NCI-H1694 (cell line): ENCODE results near the gene SLC43A2.

ENCODE experiments used
- DNase-seq: peaks from one replicate; lab custom pipeline; 2025; lab: John Stamatoyannopoulos, UW

The SLC43A2 gene

GRCh38 chr17:1643999-1644492 is 15.4 kb upstream of the SLC43A2 start:
- DNase-seq, result no peak

DNA sequence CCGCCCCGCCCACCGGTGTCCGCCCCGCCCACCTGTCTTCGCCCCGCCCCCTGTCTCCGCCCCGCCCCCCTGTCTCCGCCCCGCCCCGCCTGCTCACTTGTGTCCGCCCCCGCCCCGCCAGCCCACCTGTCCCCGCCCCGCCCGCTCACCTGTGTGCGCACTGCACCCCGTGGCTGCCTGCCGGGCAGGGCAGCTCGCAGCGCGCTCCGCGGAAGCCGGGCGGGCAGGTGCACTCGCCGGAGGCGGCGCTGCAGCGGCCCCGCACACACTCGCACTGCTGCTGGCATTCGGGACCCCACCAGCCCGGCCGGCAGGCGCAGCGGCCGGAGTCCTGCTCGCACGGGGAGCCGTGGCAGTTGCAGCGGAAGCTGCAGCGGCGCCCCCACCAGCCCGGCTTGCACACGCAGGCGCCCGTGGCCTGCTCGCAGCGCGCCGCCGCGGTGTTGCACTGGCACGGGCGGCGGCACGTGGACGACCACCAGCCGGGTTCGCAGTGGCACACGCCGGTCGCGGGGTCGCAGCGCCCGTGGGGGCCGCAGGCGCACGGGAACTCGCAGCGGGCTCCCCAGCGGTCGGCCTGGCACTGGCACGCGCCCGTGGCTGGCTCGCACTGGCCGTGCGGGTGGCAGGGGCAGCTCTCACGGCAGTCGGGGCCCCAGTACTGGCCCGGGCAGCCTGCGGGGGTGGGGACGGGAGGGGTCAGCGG is 14.8 kb upstream of the SLC43A2 start:
- no peak for DNase-seq

- DNase-seq, result no peak
Observed at GRCh38 chr17:1641065-1641403, 12.4 kb upstream of the SLC43A2 start.

GRCh38 chr17:1640329-1641064 is 11.9 kb upstream of the SLC43A2 start:
- DNase-seq, result no peak

GRCh38 chr17:1639549-1640180 is 11.0 kb upstream of the SLC43A2 start:
- no peak for DNase-seq

DNA sequence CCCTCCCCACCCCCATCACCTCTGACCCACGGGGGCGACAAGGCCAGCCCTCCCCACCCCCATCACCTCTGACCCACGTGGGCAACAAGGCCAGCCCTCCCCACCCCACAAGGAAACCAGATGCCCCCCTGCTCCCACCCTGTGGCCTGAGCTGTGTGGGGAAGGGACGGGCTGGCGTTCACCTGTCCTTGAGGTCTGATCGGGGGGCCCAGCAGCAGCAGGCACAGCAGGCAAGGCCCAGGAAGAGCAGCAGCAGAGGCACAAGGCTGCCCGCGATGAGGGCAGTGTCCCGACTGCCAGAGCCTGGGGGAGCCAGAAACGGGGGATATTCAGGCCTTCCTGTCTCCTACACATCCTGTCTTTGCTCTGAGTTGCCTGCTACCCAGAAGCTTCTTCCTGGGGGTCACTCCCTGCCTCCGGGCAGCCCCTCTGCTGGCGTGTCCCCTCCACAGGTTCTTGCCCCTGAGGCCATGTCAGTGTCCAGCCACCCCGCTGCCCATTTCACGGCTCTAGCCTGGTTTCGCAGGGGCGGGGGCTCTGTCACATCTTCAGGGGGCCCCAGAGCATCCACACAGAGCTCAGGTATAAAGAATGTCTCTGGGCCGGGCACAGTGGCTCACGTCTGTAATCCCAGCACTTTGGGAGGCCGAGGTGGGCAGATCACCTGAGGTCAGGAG is 10.1 kb upstream of the SLC43A2 start:
- DNase-seq, result no peak

- no peak for DNase-seq
Observed at GRCh38 chr17:1638171-1638590, 9.5 kb upstream of the SLC43A2 start.

DNA sequence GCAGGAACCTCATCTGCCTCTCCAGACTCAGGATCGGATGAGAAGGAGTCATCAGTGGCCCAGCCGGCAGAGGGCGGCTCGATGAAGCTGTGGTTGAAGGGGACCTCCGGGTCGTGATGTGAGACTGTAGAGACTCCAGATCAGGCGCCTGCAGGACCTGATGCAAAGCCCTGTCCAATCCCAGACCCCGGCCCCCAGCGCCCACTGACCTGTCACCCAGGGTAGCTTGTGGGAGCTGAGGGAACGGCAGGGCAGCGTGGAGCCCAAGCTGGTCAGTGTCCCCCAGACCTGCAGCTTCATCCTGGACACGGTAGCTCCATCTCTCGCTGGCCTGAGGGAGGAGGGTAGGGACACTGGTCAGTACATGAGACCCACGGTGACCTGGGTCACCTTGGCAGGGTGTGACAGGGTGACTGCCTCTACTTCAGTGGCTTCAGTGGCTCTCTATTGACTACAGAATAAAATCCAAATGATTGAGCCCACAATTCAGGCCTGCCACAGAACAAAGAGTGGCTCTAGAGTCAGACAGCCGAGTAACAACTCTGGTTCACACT is 8.2 kb upstream of the SLC43A2 start:
- DNase-seq, result no peak

GRCh38 chr17:1635675-1636465 is 7.2 kb upstream of the SLC43A2 start:
- no peak for DNase-seq

DNA sequence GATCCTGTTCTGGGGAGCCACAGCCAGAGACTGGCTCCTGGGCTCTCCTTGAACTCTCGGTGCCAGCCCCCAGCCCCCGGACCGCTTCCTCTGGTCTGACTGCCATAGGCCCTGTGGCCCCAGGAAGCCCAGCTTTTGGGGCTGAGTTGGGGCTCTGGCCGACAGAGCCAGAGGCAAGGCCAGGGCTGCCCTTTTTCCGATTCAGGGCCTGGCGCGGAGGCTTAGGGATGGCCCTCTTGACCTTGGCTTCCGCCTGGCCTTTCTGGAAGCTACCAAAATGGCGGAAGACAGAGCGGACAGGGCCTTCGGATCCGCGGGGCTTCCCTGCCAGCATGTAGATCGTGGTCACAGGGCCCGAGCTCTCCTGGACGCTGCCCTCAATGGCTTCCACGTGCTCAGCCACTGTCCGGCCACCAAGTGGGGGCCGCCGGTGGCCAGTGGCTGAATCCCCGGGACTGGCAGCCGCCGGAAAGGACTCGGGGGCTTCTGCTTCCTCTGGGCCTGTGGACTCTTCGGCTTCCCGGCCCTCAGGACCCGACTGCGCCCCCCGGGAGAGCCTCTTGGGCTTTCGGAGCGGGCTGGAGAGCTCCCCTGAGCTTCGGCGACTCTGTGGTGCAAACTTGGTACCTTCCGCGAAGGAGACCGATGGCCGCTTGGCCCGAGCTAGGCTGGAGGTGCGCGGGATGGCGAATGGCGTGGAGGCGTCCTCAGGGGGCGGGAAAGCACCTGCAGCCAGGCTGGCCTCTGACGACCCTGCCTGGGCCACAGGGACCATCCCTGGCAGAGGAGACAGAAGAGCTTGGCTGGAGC is 6.4 kb upstream of the SLC43A2 start:
- no peak for DNase-seq

DNA sequence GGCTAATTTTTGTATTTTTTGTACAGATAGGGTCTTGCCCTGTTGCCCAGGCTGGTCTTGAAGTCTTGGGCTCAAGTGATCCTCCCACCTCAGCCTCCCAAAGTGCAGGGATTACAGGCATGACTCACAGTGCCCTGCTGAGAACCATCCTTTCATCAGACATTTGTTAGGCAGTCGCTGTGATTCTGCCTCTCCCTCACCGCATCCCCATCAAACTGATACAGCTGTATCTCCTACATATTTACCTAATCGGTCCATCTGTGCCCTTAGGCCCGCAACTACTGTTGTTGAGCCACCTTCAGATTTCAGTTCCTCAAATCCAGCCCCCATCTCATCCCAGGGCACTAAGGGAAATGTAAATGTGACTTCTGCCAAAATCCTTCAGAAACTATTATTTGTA is 2.0 kb upstream of the SLC43A2 start:
- DNase-seq, result no peak

DNA sequence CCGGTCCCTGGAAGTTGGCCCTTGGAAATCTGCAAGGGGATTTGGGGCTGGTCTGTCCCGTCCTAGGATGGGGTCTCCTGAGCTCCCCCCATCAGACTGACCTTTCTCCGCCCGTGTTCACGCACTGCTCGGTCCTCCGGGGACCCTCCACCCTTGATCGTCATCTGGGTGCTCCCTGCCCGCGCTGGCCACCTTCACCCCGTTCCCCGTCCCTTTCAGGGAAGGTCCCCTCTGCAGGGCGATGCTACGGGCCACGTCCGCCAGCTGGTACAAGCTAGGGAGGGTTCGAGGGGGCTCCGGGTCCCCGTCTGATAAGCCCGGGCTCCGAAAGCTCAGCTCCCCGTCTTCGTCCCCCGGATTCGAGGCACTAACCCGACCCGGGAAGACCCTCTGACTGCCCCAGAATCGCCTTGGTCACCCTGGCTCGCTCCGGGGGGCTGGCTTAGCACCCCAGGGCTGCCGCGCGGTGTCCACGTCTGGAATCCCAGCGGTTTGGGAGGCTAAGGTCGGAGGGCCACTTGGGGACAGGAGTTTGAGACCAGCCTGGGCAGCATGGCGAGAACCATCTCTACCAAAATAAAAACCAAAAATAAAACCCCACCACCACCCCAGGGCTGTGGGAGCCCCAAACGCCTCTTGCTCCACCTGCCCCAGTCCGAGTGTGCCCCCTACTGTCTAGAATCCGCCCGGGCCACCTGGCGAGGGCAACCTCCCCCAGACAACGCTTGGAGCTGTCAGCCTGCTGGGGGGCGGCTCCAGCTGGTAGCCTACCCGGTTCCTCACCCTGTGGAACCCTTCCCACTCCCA is 1.1 kb upstream of the SLC43A2 start:
- peak; percentile 37 for DNase-seq

DNA sequence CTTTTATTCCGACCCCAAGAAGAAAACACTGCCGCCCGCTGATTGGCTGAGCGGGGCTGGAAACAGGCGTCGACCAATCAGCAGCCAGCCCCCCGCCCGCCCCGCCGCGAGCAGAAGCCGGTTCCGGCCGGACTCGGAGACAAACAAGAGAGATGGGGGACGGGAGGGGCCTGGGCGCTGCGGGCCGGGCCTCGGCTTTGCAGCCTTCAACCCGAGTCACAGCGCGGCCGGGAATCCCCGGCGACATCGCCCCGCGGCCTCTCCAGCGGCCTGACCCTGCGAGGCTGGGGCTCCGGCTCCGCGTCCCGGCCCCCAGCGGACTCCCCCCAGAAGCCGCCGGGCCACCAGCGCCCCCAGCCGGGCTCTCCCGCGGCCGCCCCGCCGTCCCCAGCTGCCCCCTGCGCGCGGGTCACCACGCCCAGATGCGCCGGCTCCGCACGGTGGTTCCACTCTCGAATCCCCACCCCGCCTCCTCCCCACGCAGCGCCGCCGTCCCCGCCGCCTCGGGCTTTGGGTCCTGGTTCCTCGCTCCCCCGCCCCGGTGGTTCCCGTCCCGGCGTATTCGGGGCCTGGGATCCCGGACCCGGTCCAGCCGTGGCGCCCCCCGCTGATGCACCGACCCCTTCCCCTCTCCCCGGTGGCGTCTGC is 346 bp upstream of the SLC43A2 start:
- DNase-seq, result peak; percentile 85

DNA sequence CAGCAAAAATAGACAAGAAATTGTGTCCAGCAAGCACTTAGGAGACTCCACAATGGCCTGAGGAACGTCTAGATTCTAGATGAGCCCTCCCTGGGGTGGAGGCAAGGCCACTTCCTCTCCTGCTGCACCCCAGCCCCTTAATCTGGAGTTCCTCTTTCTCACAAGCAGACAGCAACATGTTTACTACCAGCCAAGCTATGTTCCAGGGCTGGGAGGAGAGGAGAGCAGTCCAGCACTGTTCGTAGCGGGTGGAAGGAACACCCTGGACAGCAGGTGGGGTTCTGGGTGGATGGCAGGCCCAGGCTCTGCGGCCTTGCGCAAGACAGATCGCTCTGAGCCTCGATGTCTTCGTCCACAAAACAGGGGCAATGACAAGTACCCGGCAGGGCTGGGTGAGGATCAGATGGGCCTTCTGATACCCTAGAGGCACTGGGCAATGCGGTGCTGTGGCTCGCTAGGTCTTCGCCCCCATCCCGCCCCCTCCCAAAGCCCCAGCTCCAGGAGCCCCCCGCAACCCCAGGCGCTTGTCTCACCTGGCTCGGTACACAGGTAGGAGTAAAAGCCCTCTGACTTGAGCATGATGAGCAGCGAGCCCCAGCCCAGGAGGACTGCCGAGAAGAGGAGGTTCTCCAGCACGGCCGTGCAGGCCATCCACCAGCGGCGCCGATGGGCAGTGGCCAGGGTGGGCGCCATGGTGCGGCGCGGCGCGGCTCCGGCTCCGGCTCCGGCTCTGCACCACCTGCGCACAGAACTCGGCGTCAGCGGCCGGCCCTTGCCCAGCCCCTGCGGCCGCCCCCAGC is 1.3 kb downstream of the SLC43A2 start:
- no peak for DNase-seq

DNA sequence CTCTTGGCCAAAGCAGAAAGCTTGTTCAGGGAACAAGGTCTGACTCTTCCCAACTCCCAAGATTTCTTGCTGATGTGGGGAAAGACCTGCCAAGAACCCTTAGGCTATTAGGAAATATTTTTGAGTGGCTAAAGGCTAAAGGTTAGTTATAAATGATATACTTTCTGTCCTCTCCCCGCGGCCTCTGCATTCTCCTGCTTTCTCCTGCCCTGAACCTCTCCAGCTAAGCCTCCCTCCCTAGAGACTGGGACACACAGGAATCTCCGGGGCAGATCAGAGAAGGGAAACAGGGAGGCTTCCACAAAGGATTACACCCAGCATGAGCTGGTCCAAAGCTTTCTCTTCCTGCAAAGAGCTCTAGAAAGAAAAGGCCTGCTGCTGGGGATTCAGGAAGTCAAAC is 2.3 kb downstream of the SLC43A2 start:
- DNase-seq, result no peak

DNA sequence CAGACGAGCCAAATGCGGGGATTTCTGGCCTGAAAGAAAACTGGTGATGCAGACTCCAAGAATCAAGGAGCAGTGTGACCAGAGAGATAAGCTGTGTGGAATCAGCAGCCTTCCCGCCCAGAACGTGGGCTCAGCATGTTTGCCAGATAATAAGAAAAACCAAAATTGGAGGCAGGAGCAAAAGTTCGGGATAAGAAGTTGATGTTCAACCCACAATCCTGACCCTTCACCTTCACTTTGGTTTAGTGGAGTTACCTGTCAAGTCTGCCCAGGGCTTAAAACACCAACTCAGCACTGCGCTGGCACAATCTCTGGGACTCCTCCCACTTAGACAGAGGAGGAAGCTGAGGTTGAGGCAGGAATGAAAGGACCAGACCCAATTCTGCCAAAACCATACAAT is 3.1 kb downstream of the SLC43A2 start:
- DNase-seq, result no peak

DNA sequence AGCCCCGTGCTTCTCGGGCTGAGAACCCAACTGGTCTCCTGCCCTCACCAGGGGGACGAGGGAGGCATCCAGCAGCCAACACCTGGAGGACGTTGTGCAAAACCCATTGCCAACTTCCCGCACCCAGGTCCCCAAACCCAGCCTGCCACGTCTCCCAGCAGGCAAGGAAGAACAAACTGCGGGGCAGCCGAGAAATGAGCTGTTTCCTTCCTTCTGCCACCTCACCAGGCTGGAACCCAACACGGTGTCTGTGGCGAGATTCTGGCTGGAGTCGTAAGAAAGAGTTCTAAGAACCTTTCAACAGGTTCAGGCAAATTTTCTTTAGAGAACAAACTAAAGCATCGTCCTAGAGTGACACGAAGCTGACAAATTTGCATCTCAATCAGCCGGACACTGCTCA is 3.6 kb downstream of the SLC43A2 start:
- DNase-seq, result no peak

GRCh38 chr17:1624650-1625049 is 4.0 kb downstream of the SLC43A2 start:
- no peak for DNase-seq
